Fibroblast of peridontal ligament (primary cell): Measurements from ENCODE around the gene MCTP1.
A peak's percentile ranks its signal among the peaks of the same experiment; 100 is the strongest.

ENCODE experiments used
- DNase-seq: peaks from one replicate; pipeline ENCODE4 v3.0.0-alpha.2; 2010; ENCODE audit errors: extremely low read depth

The MCTP1 gene

DNA sequence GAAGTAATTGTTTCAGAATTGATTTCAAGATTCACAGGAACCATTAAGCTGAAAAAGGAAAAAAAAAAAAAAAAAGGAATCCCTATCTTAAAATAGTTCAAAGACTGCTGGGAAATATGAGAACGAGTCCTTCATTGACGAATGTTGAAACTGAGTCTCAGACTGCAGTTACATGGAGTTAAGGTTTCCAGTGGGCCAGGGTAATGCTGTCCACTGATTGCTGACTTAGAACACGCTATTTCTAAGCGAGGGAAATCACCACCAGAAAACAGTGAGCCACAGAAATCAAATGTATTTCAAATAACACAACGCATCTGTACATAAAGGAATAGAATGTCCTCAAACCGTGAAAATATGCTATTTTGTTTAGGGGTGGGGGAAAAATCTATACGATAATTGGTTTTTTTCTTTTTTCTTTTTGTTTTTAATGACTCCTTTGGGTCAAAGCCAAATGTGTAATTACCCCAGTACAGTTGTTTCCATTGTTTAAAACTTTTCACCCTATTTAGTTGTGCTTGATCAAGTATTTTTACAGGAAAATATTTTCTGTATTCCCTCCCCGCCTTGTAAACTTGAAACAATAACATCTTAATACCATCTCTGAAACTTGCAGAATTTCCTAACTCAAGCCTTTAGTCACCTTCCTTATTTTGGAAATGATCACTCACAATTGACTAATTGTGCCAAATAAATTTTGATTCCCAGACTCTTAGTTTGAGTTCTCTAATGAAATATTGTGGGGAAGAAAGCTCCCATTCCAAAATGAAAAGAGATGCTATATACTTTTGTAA is 208.3 kb downstream of the MCTP1 start:
- DNase-seq = no peak

- DNase-seq = no peak
Observed at GRCh38 chr5:95075111-95075510, 209.8 kb downstream of the MCTP1 start.

GRCh38 chr5:95072281-95072680 is 212.6 kb downstream of the MCTP1 start:
- no peak for DNase-seq

DNA sequence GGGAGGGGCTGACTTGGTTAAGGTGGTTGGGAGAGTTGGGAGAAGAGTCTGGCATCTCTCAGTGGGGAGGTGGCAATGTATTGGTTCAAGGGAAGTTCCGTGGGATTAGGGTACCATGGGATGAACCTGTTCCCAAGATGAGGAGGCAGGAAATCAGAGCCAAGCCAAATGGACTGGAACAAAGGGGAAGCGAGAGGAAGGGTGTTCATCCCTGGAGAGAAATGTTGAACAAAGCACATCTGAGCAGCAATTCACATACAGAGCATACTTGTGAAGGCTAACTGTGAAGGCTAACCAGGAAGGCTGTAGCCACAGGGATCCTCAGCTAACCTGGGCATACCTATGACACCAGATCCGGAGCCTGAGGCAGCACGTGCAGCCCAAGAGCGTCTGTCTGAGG is 214.0 kb downstream of the MCTP1 start:
- DNase-seq = no peak

DNA sequence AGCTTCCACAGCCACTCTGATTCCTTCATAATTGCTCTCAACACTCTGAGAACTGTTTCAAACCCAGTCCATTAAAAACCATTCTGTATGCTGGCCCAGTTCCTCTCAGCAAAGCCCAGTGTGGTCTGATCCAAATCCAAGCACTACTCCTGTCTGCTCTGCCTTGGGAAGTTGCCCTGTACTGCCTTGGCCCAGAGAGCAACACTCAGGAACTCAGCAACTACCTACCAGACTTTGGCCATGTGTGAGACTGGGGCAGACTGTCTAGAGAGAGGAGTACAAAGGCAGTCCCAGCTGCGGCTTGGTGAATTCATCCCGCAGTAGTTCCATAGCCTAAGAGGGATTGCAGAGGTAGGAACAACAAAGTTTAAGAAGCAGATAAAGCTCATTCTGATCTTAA is 214.4 kb downstream of the MCTP1 start:
- DNase-seq = no peak

DNA sequence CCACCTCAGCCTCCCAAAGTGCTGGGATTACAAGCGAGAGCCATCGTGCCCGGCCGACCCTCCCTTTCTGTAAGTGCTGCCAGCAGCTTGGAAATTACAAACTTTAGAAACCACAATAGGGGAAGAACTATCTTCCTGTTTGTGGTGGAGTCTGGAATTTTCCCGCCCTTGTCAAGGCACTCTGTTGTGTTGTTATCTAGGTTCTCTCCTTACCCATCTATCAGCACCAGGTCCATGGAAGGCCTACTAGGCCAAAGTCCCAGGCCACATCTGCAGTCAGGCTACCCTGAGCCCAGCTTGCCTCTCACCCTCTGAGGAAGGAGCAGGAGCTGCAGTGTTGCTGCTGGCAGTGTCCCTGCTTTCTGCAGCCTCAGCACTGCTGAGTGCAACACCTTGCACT is 214.9 kb downstream of the MCTP1 start:
- no peak for DNase-seq

- no peak for DNase-seq
Observed at GRCh38 chr5:95069021-95069420, 215.9 kb downstream of the MCTP1 start.

DNA sequence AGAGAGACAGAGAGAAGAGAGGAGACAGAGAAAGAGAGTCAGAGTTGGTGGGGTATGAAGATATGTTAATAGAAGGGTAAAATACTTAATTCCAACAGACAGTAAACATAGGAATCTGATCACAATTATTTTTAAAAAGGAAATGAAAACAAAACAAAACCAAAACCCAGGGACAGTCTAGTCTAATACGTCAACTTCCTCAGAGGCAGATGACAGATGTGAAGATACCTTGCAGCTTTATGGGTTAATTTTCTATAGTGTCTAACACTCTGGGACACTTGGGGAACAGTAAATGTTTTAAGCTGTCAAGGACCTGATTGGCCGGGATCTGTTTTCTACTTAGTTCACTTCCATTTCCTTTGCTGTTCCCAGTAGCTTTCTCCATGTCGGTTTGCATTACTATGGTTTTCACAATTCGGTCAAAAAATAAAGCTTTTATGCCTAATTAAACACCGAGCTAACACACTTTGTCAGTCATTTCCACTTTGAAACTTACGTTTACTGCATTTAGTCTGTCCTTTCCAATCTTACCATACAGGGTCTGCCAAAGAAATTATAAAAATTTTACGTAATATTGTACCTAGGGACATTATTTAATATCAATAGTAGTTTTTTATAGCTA is 216.5 kb downstream of the MCTP1 start:
- no peak for DNase-seq

DNA sequence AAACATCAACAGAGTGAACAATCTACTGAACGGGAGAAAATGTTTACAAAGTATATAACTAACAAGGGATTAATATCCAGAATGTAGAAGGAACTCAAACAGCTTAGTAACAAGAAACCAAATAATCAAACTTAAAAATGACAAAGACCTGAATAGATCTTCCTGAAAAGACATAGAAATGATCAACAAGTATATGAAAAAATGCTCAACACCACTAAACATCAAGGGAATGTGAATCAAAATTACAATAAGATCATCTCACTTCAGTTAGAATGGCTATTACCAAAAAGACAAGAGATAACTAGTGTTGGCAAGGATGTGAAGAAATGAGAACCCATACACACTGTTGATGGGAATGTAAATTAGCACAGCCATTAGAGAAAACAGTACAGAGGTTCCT is 218.8 kb downstream of the MCTP1 start:
- DNase-seq = no peak

DNA sequence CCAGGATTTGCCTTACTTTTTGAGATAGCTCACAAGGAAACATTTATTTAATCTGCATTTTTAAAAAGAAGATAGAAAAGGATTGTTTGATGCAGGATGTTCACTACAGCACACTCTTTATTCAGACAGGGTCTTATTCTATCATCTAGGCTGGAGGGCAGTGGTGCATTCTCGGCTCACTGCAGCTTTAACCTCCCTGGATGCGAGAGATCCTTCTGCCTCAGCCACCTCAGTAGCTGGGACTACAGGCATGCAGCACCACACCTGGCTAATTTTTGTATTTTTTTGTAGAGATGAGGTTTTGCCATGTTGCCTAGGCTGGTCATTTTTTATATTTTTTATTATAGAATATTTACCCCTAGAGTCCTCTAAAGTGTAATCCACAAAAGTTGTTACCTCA is 221.4 kb downstream of the MCTP1 start:
- no peak for DNase-seq

- no peak for DNase-seq
Observed at GRCh38 chr5:95060098-95060497, 224.8 kb downstream of the MCTP1 start.

DNA sequence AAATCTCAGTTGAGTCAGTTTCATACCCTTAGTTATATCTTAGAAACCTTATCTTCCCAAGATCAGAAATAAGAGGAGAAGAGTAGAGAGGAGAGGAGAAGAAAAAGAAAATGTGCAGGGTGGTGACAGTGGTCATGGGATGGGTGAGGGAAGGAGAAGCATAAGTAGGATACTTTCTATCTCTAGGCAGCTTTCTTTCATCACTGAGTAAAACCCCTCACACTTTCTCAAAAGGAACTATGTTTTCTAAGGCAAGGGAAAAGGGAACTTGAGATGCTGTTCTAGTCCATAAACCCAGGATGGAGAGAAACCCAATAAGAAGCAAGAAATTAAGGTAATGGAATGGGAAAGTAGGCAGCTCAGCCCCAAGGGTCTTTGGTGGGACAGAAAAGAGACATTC is 225.3 kb downstream of the MCTP1 start:
- no peak for DNase-seq

GRCh38 chr5:95057615-95058014 is 227.3 kb downstream of the MCTP1 start:
- DNase-seq = no peak

DNA sequence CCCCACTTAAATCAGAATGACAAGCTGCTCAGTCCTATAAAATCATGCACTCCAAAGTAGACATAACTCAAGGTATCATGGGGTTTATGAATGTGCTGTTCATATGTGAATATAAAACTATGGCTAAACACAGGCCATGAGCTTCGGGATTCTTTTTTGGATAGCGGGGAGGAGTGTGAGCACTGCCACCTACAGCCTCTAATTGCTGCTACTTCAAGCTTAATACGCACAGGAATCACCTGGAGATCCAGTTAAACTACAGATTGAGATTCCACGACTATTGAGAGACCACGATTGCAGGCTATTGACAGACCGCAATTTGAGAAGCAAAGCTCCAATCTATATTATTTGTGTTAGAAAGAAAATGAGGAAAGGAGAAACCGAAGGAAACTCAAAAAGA is 231.6 kb downstream of the MCTP1 start:
- DNase-seq = no peak

DNA sequence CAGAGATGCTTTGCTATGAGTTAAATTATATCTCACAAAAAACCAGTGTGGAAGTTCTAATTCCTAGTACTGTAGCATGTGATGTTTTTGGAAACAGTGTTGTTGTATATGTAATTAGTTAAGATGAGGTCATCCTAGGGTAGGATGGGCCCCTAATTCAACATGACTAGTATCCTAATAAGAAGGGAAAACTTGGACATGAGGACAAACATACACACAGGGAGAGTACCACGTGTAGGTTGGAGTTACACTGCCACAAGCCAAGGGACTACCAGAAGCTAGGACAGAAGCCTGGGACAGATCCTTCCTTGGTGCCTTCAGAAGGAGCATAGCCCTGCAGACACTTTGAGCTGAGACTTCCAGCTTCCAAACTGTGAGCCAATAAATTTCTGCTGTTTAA is 234.2 kb downstream of the MCTP1 start:
- no peak for DNase-seq

DNA sequence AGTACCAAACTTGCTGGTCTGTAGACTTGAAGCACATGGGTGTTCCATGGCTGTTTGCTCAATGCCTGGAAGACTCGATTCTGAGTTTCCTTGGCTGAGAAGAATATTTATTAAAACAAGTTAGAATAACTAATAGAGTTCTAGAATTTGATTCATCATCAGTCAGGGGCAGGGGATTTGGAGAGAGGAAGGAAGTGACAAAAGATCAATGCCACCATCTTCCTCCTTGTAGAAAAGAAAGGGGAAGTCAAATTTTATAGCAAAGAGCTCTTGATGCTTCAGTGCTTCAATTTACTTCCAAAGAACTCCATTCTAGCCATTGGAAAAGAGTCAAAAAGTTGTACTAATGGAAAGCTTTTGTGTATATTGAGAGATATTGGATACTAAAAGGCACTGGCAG is 236.3 kb downstream of the MCTP1 start:
- no peak for DNase-seq

DNA sequence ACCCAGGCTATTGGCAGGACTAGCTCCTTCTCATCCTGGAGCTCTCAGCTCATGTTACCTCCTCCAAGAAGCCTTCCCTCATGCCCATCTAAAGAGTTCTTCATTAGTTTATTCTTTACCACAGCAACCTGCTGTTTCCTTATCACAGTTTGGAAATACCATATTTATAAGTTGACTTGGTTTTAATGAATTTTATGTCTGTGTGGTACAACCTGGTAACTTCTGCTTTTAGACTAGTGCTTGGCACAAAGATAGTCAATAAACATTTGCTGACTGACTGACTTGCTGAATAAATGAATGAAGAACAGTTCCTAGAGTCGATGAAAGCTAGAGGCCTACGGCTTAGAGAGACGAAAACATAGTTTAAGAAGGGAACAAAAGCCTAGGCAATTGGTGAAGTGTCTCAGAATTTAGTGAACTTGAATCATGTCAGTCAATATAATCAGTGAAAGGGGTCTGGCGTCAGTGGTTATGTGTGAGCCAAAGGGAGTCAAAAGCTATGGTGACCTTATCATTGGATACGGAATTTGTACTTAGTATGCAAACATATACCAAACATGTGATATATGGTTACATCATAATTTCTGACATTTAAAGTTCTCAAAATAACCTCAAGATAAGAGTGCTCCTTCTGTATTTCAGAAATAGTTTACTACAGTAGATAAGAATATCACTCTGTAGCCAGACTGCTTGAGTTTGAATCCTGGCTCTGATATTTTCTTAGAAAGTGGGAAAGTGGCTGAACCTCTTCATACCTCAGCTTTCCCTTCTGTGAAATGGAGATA is 239.5 kb downstream of the MCTP1 start:
- no peak for DNase-seq

GRCh38 chr5:95044096-95044495 is 240.8 kb downstream of the MCTP1 start:
- DNase-seq = no peak

- DNase-seq = no peak
Observed at GRCh38 chr5:95043648-95044047, 241.2 kb downstream of the MCTP1 start.

GRCh38 chr5:95043234-95043633 is 241.7 kb downstream of the MCTP1 start:
- DNase-seq = no peak

- no peak for DNase-seq
Observed at GRCh38 chr5:95042037-95042436, 242.9 kb downstream of the MCTP1 start.

GRCh38 chr5:95035891-95036685 is 248.8 kb downstream of the MCTP1 start:
- peak; percentile 2 for DNase-seq
